Mesendoderm (in vitro differentiated cells): ENCODE measurements around the gene MTCL3.
A peak's percentile ranks its signal among the peaks of the same experiment; 100 is the strongest.

Experiments used
- DNase-seq: peaks from one replicate; pipeline ENCODE4 v3.0.0; 2013
- H2AK5ac ChIP-seq: 2 replicates; pipeline ENCODE4 v1.6.1; 2013; ENCODE audit warnings: low read length, inconsistent platforms
- H2BK120ac ChIP-seq: 2 replicates; pipeline ENCODE4 v1.6.1; 2013; ENCODE audit warnings: low read depth, mild to moderate bottlenecking, low read length, moderate library complexity, mixed read lengths
- H2BK15ac ChIP-seq: replicated peaks from 2 replicates; pipeline ENCODE4 v1.6.1; 2013; ENCODE audit warnings: low read depth, mild to moderate bottlenecking, moderate library complexity
- H2BK5ac ChIP-seq: 2 replicates; pipeline ENCODE4 v1.6.1; 2013; ENCODE audit warnings: low read length, inconsistent platforms
- H3K18ac ChIP-seq: 2 replicates; pipeline ENCODE4 v1.6.1; 2013; ENCODE audit warnings: mild to moderate bottlenecking, low read length, mixed read lengths
- H3K23ac ChIP-seq: one replicate; pipeline ENCODE4 v1.6.1; 2013; ENCODE audit warnings: low read length
- H3K27ac ChIP-seq: 2 replicates; pipeline ENCODE4 v1.5.1; 2013; ENCODE audit warnings: low read depth, mild to moderate bottlenecking, inconsistent platforms, low read length, moderate library complexity
- H3K27me3 ChIP-seq: 2 replicates; pipeline ENCODE4 v1.6.1; 2013; ENCODE audit warnings: low read length, control low read depth, mild to moderate bottlenecking, inconsistent platforms; ENCODE audit not compliant: insufficient read depth, poor library complexity
- H3K36me3 ChIP-seq: 2 replicates; pipeline ENCODE4 v1.6.1; 2013; ENCODE audit warnings: low read length, inconsistent platforms; ENCODE audit not compliant: control insufficient read depth, insufficient read depth
- H3K4ac ChIP-seq: one replicate; pipeline ENCODE4 v1.6.1; 2013; ENCODE audit warnings: low read depth, mild to moderate bottlenecking, low read length, moderate library complexity
- H3K4me1 ChIP-seq: 2 replicates; pipeline ENCODE4 v1.6.1; 2013; ENCODE audit warnings: low read depth, low read length, inconsistent platforms; ENCODE audit not compliant: control insufficient read depth
- H3K4me2 ChIP-seq: 2 replicates; pipeline ENCODE4 v1.6.1; 2013; ENCODE audit warnings: low read length
- H3K4me3 ChIP-seq: 2 replicates; pipeline ENCODE4 v1.5.1; 2013; ENCODE audit warnings: mild to moderate bottlenecking, low read length
- H3K56ac ChIP-seq: one replicate; pipeline ENCODE4 v1.6.1; 2013; ENCODE audit warnings: low read length
- H3K79me1 ChIP-seq: 2 replicates; pipeline ENCODE4 v1.6.1; 2013; ENCODE audit warnings: low read length, inconsistent platforms
- H3K79me2 ChIP-seq: 2 replicates; pipeline ENCODE4 v1.6.1; 2013; ENCODE audit warnings: mild to moderate bottlenecking, low read length; ENCODE audit not compliant: control insufficient read depth, insufficient read depth
- H3K9ac ChIP-seq: 2 replicates; pipeline ENCODE4 v1.6.1; 2013; ENCODE audit warnings: low read length, inconsistent platforms
- H4K5ac ChIP-seq: one replicate; pipeline ENCODE4 v1.6.1; 2013; ENCODE audit warnings: low read length
- H4K8ac ChIP-seq: one replicate; pipeline ENCODE4 v1.6.1; 2013; ENCODE audit warnings: low read depth, mild to moderate bottlenecking, control low read depth, low read length, moderate library complexity
- WGBS: extraction: QIAGEN DNeasy Blood & Tissue Kit; methylation state at CpG from one replicate; pipeline ENCODE4 v1.1.7; 2013; ENCODE audit warnings: low lambda C conversion rate, missing lambda C conversion rate; ENCODE audit not compliant: insufficient coverage; ENCODE audit errors: extremely low coverage; 5-methylcytosine and 5-hydroxymethylcytosine counted together

MTCL3 gene

DNA sequence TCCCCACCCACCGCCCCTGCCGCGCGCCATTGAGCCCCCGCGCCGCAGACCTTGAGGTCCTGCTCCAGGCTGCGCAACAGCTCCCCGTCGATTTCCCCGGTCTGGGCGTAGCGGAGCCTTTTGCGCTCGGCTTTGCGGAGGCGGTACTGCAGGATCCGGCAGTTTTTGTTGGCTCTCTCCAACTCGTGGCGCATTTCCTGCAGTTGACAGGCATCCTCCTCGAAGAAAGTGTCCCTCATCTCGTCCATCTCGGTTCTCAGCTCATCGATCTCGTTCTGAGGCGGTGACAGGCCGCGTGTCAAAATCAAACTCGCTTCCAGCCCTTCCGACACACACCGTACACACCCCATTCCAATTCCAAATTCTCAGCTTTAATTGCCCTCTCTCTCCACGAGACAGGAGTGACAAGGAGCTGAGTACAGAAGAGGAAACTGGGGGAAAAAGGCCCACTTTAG, 4.3 kb downstream of the MTCL3 start:
- no peak overlapping the region for H4K8ac ChIP-seq
- H2AK5ac ChIP-seq: no peak overlapping the region
- no CpG with 5 or more reads among the region's 32 CpGs for WGBS
- peaks cover 3% of the 10 kb centered on the region for H3K79me2 ChIP-seq
- H3K27me3 ChIP-seq: no peaks in the 10 kb centered on the region
- no peak overlapping the region for H3K27ac ChIP-seq
- H3K36me3 ChIP-seq: no peaks in the 10 kb centered on the region
- H3K4ac ChIP-seq: no peak overlapping the region
- H3K4me2 ChIP-seq: peak overlapping the region; percentile 97
- peaks cover 2% of the 10 kb centered on the region for H3K4me1 ChIP-seq
- H3K56ac ChIP-seq: peak overlapping the region; percentile 68
- H2BK15ac ChIP-seq: no peak overlapping the region
- H3K18ac ChIP-seq: no peak overlapping the region
- peak overlapping the region; percentile 66 for H3K9ac ChIP-seq
- H3K23ac ChIP-seq: no peak overlapping the region
- H2BK120ac ChIP-seq: no peak overlapping the region
- H2BK5ac ChIP-seq: no peak overlapping the region
- H3K79me1 ChIP-seq: no peaks in the 10 kb centered on the region
- H4K5ac ChIP-seq: no peak overlapping the region
- peak; percentile 80 for DNase-seq
- peak overlapping the region; percentile 51 for H3K4me3 ChIP-seq

DNA sequence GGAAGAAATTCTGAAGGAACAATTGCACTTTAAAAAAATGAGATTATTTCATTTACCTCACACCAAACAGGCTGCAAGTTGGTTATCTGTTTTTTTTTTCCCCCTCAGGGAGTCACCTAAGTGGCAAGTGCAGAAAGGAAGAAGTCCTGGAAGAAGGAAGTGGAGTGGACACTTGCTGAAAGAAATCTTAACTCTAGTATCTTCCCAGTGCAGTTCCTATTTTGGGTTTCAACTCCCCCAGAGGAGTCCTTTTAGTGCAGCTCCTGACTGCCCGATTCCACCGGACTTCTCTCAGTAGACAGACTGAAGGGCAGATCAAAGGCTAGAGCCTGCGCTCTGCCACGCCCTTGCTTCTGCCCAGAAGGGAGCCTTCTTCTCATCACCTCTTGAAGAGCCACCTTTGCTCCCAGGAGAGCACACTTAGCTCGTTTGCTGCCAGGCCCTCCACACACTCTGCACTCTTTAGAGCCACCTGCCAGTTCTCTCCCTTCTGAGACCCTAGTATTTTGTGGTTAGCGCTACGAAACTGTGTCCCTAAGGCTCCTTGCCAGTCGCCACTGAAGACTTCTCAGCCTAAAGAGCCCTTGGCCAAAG, 4.9 kb downstream of the MTCL3 start:
- Histone ChIP-seq H3K23ac (no peak overlapping the region), H2BK5ac (no peak overlapping the region), H2BK15ac (no peak overlapping the region), H3K27ac (no peak overlapping the region), H3K4ac (no peak overlapping the region), H2AK5ac (no peak overlapping the region), H3K4me3 (no peak overlapping the region), H4K8ac (no peak overlapping the region), H4K5ac (no peak overlapping the region), H3K9ac (peak overlapping the region; percentile 66), H3K27me3 (no peaks in the 10 kb centered on the region), H3K36me3 (no peaks in the 10 kb centered on the region), H3K79me1 (no peaks in the 10 kb centered on the region), H2BK120ac (no peak overlapping the region), H3K18ac (no peak overlapping the region), H3K79me2 (peaks cover 3% of the 10 kb centered on the region), H3K4me2 (peak overlapping the region; percentile 97), H3K4me1 (peaks cover 2% of the 10 kb centered on the region), H3K56ac (peak overlapping the region; percentile 3)
- WGBS: no CpG with 5 or more reads among the region's 8 CpGs
- DNase-seq: peak; percentile 5

DNA sequence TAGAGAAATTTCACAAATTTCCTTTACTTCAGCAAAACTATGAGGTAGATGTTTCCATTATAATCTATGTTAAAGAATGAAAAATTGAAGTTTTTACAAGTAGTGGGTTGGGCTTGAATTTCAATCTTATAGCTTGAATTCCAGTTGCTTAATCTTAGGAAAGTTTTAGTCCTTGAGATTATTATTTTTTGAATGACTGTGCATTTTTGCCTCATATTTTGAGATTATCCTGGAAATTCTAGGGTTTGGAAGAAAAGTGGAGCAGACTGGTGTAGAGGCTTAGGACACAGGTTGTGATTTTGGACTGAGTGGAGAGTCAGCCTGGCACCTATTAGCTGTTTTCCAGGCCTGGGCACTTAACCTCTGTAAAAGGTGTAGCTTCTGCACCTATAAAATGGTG, 5.7 kb downstream of the MTCL3 start:
- Histone ChIP-seq H3K27ac (no peak overlapping the region), H3K36me3 (no peaks in the 10 kb centered on the region), H3K56ac (no peak overlapping the region), H3K4me2 (no peak overlapping the region), H3K79me2 (peaks cover 3% of the 10 kb centered on the region), H2AK5ac (no peak overlapping the region), H2BK5ac (no peak overlapping the region), H4K5ac (no peak overlapping the region), H3K4me1 (peaks cover 2% of the 10 kb centered on the region), H3K4ac (no peak overlapping the region), H3K23ac (no peak overlapping the region), H3K27me3 (no peaks in the 10 kb centered on the region), H3K9ac (no peak overlapping the region), H3K18ac (no peak overlapping the region), H3K4me3 (no peak overlapping the region), H2BK120ac (no peak overlapping the region), H3K79me1 (no peaks in the 10 kb centered on the region), H4K8ac (no peak overlapping the region), H2BK15ac (no peak overlapping the region)
- DNase-seq: no peak

DNA sequence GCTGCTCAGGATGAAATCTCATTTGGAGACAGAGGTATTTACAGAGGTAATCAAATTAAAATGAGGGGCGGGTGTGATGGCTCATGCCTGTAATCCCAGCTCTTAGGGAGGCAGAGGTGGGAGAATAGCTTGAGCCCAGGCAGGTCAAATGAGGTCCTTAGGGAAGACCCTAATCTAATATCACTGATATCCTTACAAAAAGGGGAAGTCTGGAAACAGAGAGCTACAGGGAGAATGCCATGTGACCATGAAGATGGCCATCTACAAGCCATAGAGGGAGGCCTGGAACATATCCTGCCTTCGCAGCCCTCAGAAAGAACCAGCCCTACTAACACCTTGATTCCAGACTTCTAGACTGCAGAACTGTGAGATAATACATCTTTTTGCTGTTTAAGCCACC, 8.3 kb downstream of the MTCL3 start:
- no peak overlapping the region for H3K23ac ChIP-seq
- no peaks in the 10 kb centered on the region for H3K36me3 ChIP-seq
- no peak overlapping the region for H3K4me2 ChIP-seq
- H3K79me2 ChIP-seq: no peaks in the 10 kb centered on the region
- no peak overlapping the region for H2BK120ac ChIP-seq
- no peaks in the 10 kb centered on the region for H3K27me3 ChIP-seq
- H2AK5ac ChIP-seq: no peak overlapping the region
- H2BK15ac ChIP-seq: no peak overlapping the region
- H3K4ac ChIP-seq: no peak overlapping the region
- H3K18ac ChIP-seq: no peak overlapping the region
- H3K4me3 ChIP-seq: no peak overlapping the region
- no peak overlapping the region for H3K56ac ChIP-seq
- WGBS: no CpG with 5 or more reads among the region's 2 CpGs
- H2BK5ac ChIP-seq: no peak overlapping the region
- DNase-seq: peak; percentile 16
- no peak overlapping the region for H4K8ac ChIP-seq
- no peak overlapping the region for H3K27ac ChIP-seq
- peaks cover 2% of the 10 kb centered on the region for H3K4me1 ChIP-seq
- no peak overlapping the region for H3K9ac ChIP-seq
- H3K79me1 ChIP-seq: no peaks in the 10 kb centered on the region
- H4K5ac ChIP-seq: no peak overlapping the region

DNA sequence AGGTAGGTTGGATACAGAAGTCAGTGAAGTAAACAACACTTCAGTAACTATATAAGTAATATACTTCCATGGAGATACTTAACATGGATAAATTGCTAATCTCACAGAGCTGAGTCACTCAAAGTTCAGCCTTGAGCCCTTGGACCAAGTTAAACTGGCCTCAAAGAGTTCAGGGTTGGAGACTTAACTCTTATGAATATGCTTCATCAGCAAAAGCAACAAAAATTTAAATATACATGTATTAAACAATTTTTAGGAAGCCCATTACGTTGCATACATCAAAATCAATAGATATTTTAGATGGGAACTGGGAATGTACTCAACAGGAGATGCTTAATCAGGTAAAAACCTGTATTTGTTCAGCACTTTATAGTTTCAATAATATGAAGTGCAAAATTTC, 12.2 kb downstream of the MTCL3 start:
- Histone ChIP-seq H2AK5ac (no peak overlapping the region), H3K18ac (no peak overlapping the region), H2BK5ac (no peak overlapping the region), H4K5ac (no peak overlapping the region), H3K27me3 (no peaks in the 10 kb centered on the region), H3K4me2 (no peak overlapping the region), H3K4me3 (no peak overlapping the region), H3K4me1 (peaks cover 2% of the 10 kb centered on the region), H4K8ac (no peak overlapping the region), H3K36me3 (no peaks in the 10 kb centered on the region), H3K23ac (no peak overlapping the region), H3K27ac (no peak overlapping the region), H3K9ac (no peak overlapping the region), H2BK120ac (no peak overlapping the region), H2BK15ac (no peak overlapping the region), H3K56ac (no peak overlapping the region), H3K79me1 (no peaks in the 10 kb centered on the region), H3K79me2 (no peaks in the 10 kb centered on the region), H3K4ac (no peak overlapping the region)
- no peak for DNase-seq
- no CpG with 5 or more reads among the region's 1 CpG for WGBS

DNA sequence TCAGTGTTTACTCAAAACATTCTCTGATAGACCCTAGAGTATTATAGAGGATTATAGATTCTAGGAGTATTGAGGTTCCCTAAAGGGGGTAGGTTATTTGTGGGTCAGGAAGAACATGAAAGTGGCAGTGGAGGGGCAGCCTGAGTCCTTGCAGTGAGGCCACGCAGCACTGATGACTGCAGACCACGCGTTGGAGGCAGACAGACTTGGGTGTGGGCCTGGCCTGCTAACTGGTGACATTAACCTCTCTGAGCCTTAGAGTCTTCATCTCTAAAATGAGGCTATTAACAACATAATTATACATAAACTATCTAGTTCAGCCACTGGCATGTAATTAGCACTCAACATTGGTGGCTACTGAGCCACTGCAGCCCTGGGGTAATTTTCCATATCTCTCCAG, 16.1 kb downstream of the MTCL3 start:
- Histone ChIP-seq H2BK5ac (no peak overlapping the region), H3K4ac (no peak overlapping the region), H3K4me2 (no peak overlapping the region), H3K56ac (no peak overlapping the region), H3K9ac (no peak overlapping the region), H3K79me2 (no peaks in the 10 kb centered on the region), H3K27ac (no peak overlapping the region), H2BK15ac (no peak overlapping the region), H3K27me3 (no peaks in the 10 kb centered on the region), H3K18ac (no peak overlapping the region), H3K36me3 (no peaks in the 10 kb centered on the region), H2AK5ac (no peak overlapping the region), H4K5ac (no peak overlapping the region), H3K23ac (no peak overlapping the region), H2BK120ac (no peak overlapping the region), H4K8ac (no peak overlapping the region), H3K4me3 (no peak overlapping the region), H3K4me1 (peaks cover 2% of the 10 kb centered on the region), H3K79me1 (no peaks in the 10 kb centered on the region)
- no CpG with 5 or more reads among the region's 3 CpGs for WGBS
- DNase-seq: peak; percentile 44
